SK-MEL-5 (cell line): ENCODE measurements around the gene CASKIN1. TPM values are rescaled to one million over a fixed set of nuclear protein-coding genes. Genes with fewer than 3 reads are reported as not detected.
"Not testable (repeated sequence)": the region's sequence is repeated elsewhere in the genome, so short reads cannot be mapped to it uniquely, and the experiment has no call there.

Experiments
- DNase-seq: peaks from one replicate; pipeline ENCODE4 v3.0.0-alpha.2; 2016; ENCODE audit warnings: low read depth, low spot score
- in situ Hi-C: cut with HindIII; loops from 2 replicates; pipeline ENCODE4 v1.10.0; 2016; ENCODE audit warnings: low sequenced_read_pairs, high pct_unique_total_duplicates, low pct_unique_long_range_greater_than_20kb
- small RNA-seq, 2 experiments: library from RNA; depleted of rRNA; stranded (forward); fragments of <200 nt; gene quantifications; one replicate each; pipeline ENCODE3, GENCODE V24; 2014
- total RNA-seq: library from RNA; depleted of rRNA; stranded (reverse); fragments of >200 nt; shearing (Covaris generic); gene quantifications from 2 replicates; pipeline ENCODE4 v1.2.3, GENCODE V29; 2014; rRNA removed

CASKIN1 gene
- total RNA-seq, 1 experiment from 2014 or later: 0.95 TPM

GRCh38 chr16:2142942-2143877 lies 53.2 kb downstream of the CASKIN1 start:
- DNase-seq: no peak
- in situ Hi-C loops: no loop called here

DNA sequence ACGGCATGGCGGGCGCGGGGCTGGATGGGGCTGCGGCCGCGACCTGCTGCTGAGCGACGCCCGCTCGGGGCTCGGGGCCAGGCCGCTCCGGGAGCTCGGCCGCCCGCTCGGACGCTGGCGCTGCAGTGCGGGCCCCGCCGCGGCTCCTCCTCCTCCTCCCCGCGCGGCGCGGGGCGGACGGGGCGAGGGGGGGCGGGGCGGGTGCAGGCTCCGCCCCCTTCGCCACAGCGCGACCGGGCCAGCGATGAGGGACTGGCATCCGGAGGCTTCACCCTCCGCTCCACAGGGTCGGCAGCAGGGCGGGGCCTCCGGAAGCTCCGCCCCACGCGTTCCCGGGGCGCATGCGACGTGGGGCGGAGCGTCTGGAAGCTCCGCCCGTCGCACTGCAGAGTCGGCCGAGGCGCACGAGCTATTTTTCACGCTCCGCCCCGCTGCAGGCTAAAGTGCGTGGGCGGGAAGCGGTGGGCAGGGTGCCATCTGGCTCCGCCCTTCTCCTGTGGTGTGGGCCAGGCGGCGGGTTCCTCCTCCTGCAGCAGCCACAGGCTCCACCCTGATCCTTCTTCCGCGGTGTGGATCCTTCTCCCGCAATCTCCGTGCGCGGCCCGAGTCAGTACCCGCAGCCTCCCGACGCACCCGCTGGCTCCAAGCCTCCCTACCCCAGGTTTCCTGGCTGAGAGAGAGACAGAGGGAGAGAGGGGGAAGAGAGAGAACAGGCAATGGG lies 60.5 kb downstream of the CASKIN1 start, which contains the start of gene PKD1:
TSS of gene PKD1 (minus strand) at position 129 of the 721 bp plus-strand sequence. CDS start 209 bp downstream, outside the sequence.
- peak; percentile 84 for DNase-seq
- in situ Hi-C loops: not testable (repeated sequence)

- DNase-seq, in situ Hi-C loops: not testable (repeated sequence)
Observed at GRCh38 chr16:2135071-2135470, 61.3 kb downstream of the CASKIN1 start.

- DNase-seq, in situ Hi-C loops: not testable (repeated sequence)
Observed at GRCh38 chr16:2133797-2134196, 62.6 kb downstream of the CASKIN1 start.

- in situ Hi-C loops, DNase-seq: not testable (repeated sequence)
Observed at GRCh38 chr16:2129890-2130447, 66.4 kb downstream of the CASKIN1 start.

DNA sequence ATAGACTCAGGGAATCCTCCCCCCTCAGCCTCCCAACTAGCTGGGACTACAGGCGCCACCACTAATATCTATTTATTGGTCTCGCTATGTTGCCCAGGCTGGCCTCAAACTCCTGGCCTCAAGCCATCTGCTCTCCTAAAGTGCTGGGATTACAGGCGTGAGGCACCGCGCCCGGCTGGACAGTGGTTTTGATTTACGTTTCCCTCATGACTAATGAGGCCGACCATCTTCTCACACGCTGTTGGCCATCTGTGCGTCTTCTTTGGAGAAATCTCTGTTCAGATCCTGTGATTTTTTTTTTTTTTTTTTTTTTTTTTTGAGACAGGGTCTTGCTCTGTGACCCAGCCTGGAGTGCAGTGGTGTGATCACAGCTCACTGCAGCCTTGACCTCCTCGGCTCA lies 67.2 kb downstream of the CASKIN1 start:
- not testable (repeated sequence) for DNase-seq

DNA sequence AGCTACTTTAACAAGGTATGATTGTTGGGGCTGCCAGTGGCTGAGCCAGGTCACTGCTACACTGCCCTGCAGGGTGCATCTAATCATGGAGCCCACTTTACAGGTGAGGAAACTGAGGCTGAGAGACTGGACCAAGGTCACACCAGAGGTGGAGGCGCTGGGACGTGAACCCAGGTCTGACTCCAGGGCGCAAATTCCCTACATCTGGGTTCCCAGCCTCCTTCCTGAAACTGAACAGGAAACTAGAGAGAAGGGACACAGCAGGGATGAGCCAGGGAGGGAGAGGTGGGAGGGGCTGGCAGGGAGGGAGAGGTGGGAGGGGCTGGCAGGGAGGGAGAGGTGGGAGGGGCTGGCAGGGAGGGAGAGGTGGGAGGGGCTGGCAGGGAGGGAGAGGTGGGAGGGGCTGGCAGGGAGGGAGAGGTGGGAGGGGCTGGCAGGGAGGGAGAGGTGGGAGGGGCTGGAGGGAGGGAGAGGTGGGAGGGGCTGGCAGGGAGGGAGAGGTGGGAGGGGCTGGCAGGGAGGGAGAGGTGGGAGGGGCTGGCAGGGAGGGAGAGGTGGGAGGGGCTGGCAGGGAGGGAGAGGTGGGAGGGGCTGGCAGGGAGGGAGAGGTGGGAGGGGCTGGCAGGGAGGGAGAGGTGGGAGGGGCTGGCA lies 68.7 kb downstream of the CASKIN1 start:
- in situ Hi-C loops: not testable (repeated sequence)
- peak; percentile 43 for DNase-seq

More for the DNA sequence above, 67.2 kb downstream of the CASKIN1 start:
- in situ Hi-C loops: not testable (repeated sequence)

Small RNA genes lying within 50 kb of the gene (small RNA-seq; reads per million reads assigned to genes)
- gene MIR3180-5: 0 reads per million in 2 experiments
- 0 reads per million in 2 experiments for gene MIR4516
- 0 reads per million in 2 experiments for gene RF00019
- 0 reads per million in 2 experiments for gene SNORD60

Other genes with a start within 250 kb of the CASKIN1 start
- gene RPL3L, start 241.9 kb downstream of the CASKIN1 start, total RNA-seq: not detected in 2 replicates
- gene NDUFB10, start 237.1 kb downstream of the CASKIN1 start, total RNA-seq: 234 and 241 TPM in 2 replicates
- gene RPS2, start 231.8 kb downstream of the CASKIN1 start, total RNA-seq: 2,672 and 2,687 TPM in 2 replicates
- gene RNF151, start 229.7 kb downstream of the CASKIN1 start, total RNA-seq: not detected in 2 replicates
- 26.5 and 27.9 TPM in 2 replicates for gene TBL3, start 224.6 kb downstream of the CASKIN1 start, total RNA-seq
- not detected in 2 replicates for gene NOXO1, start 215.1 kb downstream of the CASKIN1 start, total RNA-seq
- gene GFER, start 212.4 kb downstream of the CASKIN1 start, total RNA-seq: 29.2 and 33.9 TPM in 2 replicates
- 0.37 and 1.5 TPM in 2 replicates for gene SYNGR3, start 206.6 kb downstream of the CASKIN1 start, total RNA-seq
- 10.4 and 10.7 TPM in 2 replicates for gene ZNF598, start 186.8 kb downstream of the CASKIN1 start, total RNA-seq
- 0.55 TPM in 1 of 2 replicates, not detected in the other for gene NPW, start 176.8 kb downstream of the CASKIN1 start, total RNA-seq
- 7.0 and 9.3 TPM in 2 replicates for gene NHERF2, start 169.7 kb downstream of the CASKIN1 start, total RNA-seq
- gene NTHL1, start 148.8 kb downstream of the CASKIN1 start, total RNA-seq: 27.0 and 31.2 TPM in 2 replicates
- 11.6 and 20.2 TPM in 2 replicates for gene TSC2, start 148.6 kb downstream of the CASKIN1 start, total RNA-seq
- 18.7 and 18.8 TPM in 2 replicates for gene PKD1, start 60.7 kb downstream of the CASKIN1 start, total RNA-seq
- 0.27 and 0.40 TPM in 2 replicates for gene RAB26, start 48.0 kb downstream of the CASKIN1 start, total RNA-seq
- 59.3 and 62.4 TPM in 2 replicates for gene TRAF7, start 40.8 kb downstream of the CASKIN1 start, total RNA-seq
- 29.9 and 33.4 TPM in 2 replicates for gene MLST8, start 8.8 kb upstream of the CASKIN1 start, total RNA-seq
- 0.96 and 1.6 TPM in 2 replicates for gene BRICD5, start 14.3 kb upstream of the CASKIN1 start, total RNA-seq
- 13.6 and 15.1 TPM in 2 replicates for gene PGP, start 18.2 kb upstream of the CASKIN1 start, total RNA-seq
- 17.5 and 19.0 TPM in 2 replicates for gene E4F1, start 27.0 kb upstream of the CASKIN1 start, total RNA-seq
- gene DNASE1L2, start 39.8 kb upstream of the CASKIN1 start, total RNA-seq: 1.0 and 1.3 TPM in 2 replicates
- gene ECI1, start 55.0 kb upstream of the CASKIN1 start, total RNA-seq: 44.5 and 47.7 TPM in 2 replicates
- gene RNPS1, start 71.5 kb upstream of the CASKIN1 start, total RNA-seq: 101 and 113 TPM in 2 replicates
- gene ABCA3, start 144.1 kb upstream of the CASKIN1 start, total RNA-seq: 0.24 and 0.40 TPM in 2 replicates
- gene CCNF, start 232.8 kb upstream of the CASKIN1 start, total RNA-seq: 12.9 and 14.5 TPM in 2 replicates